Right forelimb (tissue), 1 donor: ENCODE results near the gene NFATC2.

ENCODE experiments used
- DNase-seq: peaks from one replicate; pipeline ENCODE4 v3.0.0-alpha.2; 2018

Gene NFATC2

GRCh38 chr20:51372176-51372803 is 170.2 kb downstream of the NFATC2 start:
- peak; percentile 82 for DNase-seq

- no peak for DNase-seq
Observed at GRCh38 chr20:51371720-51372119, 170.8 kb downstream of the NFATC2 start.

GRCh38 chr20:51369503-51369902 is 173.0 kb downstream of the NFATC2 start:
- DNase-seq: no peak

- no peak for DNase-seq
Observed at GRCh38 chr20:51368461-51369211, 173.9 kb downstream of the NFATC2 start.

GRCh38 chr20:51366155-51366886 is 176.2 kb downstream of the NFATC2 start:
- DNase-seq: no peak

GRCh38 chr20:51365670-51366069 is 176.8 kb downstream of the NFATC2 start:
- no peak for DNase-seq

GRCh38 chr20:51363813-51364212 is 178.7 kb downstream of the NFATC2 start:
- DNase-seq: no peak

GRCh38 chr20:51363378-51363777 is 179.1 kb downstream of the NFATC2 start:
- no peak for DNase-seq

GRCh38 chr20:51362254-51362653 is 180.3 kb downstream of the NFATC2 start:
- no peak for DNase-seq

- DNase-seq: no peak
Observed at GRCh38 chr20:51361258-51361657, 181.3 kb downstream of the NFATC2 start.

GRCh38 chr20:51360451-51361201 is 181.9 kb downstream of the NFATC2 start:
- DNase-seq: no peak

GRCh38 chr20:51359947-51360346 is 182.6 kb downstream of the NFATC2 start:
- DNase-seq: no peak

GRCh38 chr20:51359401-51359800 is 183.1 kb downstream of the NFATC2 start:
- no peak for DNase-seq

GRCh38 chr20:51358032-51358724 is 184.3 kb downstream of the NFATC2 start:
- DNase-seq: no peak

GRCh38 chr20:51357543-51357942 is 185.0 kb downstream of the NFATC2 start:
- no peak for DNase-seq

- DNase-seq: no peak
Observed at GRCh38 chr20:51356871-51357270, 185.6 kb downstream of the NFATC2 start.

- DNase-seq: no peak
Observed at GRCh38 chr20:51354769-51355319, 187.7 kb downstream of the NFATC2 start.

GRCh38 chr20:51354191-51354768 is 188.2 kb downstream of the NFATC2 start:
- DNase-seq: no peak

GRCh38 chr20:51353491-51353890 is 189.0 kb downstream of the NFATC2 start:
- no peak for DNase-seq

GRCh38 chr20:51352791-51353190 is 189.7 kb downstream of the NFATC2 start:
- DNase-seq: no peak

GRCh38 chr20:51350941-51351631 is 191.4 kb downstream of the NFATC2 start:
- no peak for DNase-seq
